B cell (primary cell): ENCODE data around the gene PEBP1. TPM values are rescaled to one million over a fixed set of nuclear protein-coding genes. Genes with fewer than 3 reads are reported as not detected.

Experiments used
- ATAC-seq: fragments of 200-7000 bp; cut with Tn5 transposase; one replicate; pipeline ENCODE4 v1.10.0; 2021; ENCODE audit warnings: low read depth, mild to moderate bottlenecking, moderate number of reproducible peaks, moderate library complexity
- CTCF ChIA-PET: fragments of 350-600 bp; sonication (Branson Sonifier 250); formaldehyde crosslinking; loops from one replicate; lab custom pipeline; 2021; ENCODE audit warnings: antibody characterized with exemption, inconsistent platforms; lab: Charles Lee
- POLR2A ChIA-PET: fragments of 350-600 bp; sonication (Branson Sonifier 250); formaldehyde crosslinking; loops from one replicate; lab custom pipeline; 2021; ENCODE audit warnings: antibody characterized with exemption; lab: Charles Lee
- DNase-seq: peaks from one replicate; pipeline ENCODE4 v3.0.0; 2013
- H2AFZ ChIP-seq: 2 replicates; pipeline ENCODE4 v1.6.1; 2012; ENCODE audit warnings: mild to moderate bottlenecking, low read depth, low read length; ENCODE audit not compliant: insufficient read depth, poor library complexity, severe bottlenecking
- H3K27ac ChIP-seq, 2 donors: 1 replicate in 1 of 2; 2 replicates in 1 of 2; pipeline ENCODE4 v1.5.1; 2012 to 2013; ENCODE audit warnings: low read length in 2 of 2, mild to moderate bottlenecking in 2 of 2, moderate library complexity in 1 of 2
- H3K27me3 ChIP-seq, 4 experiments: fragments of 200-600 bp in 1 of 4; sonication (generic) in 1 of 4; replicated peaks in 1 of 4; 1 replicate in 2 of 4; 2 replicates in 2 of 4; pipeline versions ENCODE4 v1.6.1 to v1.7.0; 2013 to 2016; ENCODE audit warnings: low read length in 3 of 4, mild to moderate bottlenecking in 2 of 4, mixed read lengths in 1 of 4, moderate library complexity in 1 of 4; ENCODE audit not compliant: insufficient read depth in 4 of 4, control insufficient read depth in 3 of 4; ENCODE audit errors: control extremely low read depth in 1 of 4
- H3K36me3 ChIP-seq, 2 experiments: replicated peaks in 1 of 2; 1 replicate in 1 of 2; 2 replicates in 1 of 2; pipeline versions ENCODE4 v1.6.1 to v1.7.1; 2013; ENCODE audit warnings: low read length in 1 of 2; ENCODE audit not compliant: insufficient read depth in 2 of 2, control insufficient read depth in 1 of 2; ENCODE audit errors: control extremely low read depth in 1 of 2, extremely low read depth in 1 of 2
- H3K4me1 ChIP-seq, 2 donors: fragments of 200-600 bp in 1 of 2; sonication (generic) in 1 of 2; 1 replicate in 1 of 2; 2 replicates in 1 of 2; pipeline versions ENCODE4 v1.5.1 to v1.6.1; 2013 to 2017; ENCODE audit warnings: low read length in 2 of 2; ENCODE audit not compliant: control insufficient read depth in 2 of 2, insufficient read depth in 2 of 2
- H3K4me2 ChIP-seq: replicated peaks from 2 replicates; pipeline ENCODE3; 2012; ENCODE audit warnings: mild to moderate bottlenecking, low read depth, low read length; ENCODE audit not compliant: poor library complexity, severe bottlenecking
- H3K4me3 ChIP-seq, 5 experiments: fragments of 200-600 bp in 1 of 5; sonication (generic) in 1 of 5; 1 replicate in 3 of 5; 2 replicates in 2 of 5; pipeline versions ENCODE4 v1.5.1 to v1.7.0; 2011 to 2016; ENCODE audit warnings: low read length in 4 of 5, mild to moderate bottlenecking in 4 of 5, low read depth in 2 of 5, control low read depth in 1 of 5, moderate library complexity in 1 of 5; ENCODE audit not compliant: insufficient read depth in 1 of 5; ENCODE audit errors: control extremely low read depth in 1 of 5, extremely low read depth in 1 of 5
- H3K79me2 ChIP-seq: fragments of 200-600 bp; sonication (generic); one replicate; pipeline ENCODE4 v1.6.0; 2016; ENCODE audit warnings: low read length; ENCODE audit not compliant: control insufficient read depth, insufficient read depth
- H3K9ac ChIP-seq: fragments of 200-600 bp; sonication (generic); 2 replicates; pipeline ENCODE4 v1.6.1; 2017; ENCODE audit warnings: mild to moderate bottlenecking, low read length, moderate library complexity
- H3K9me3 ChIP-seq, 3 donors: one replicate each; pipeline versions ENCODE4 v1.6.1 to v1.7.1; 2013; ENCODE audit warnings: low read length in 2 of 3; ENCODE audit not compliant: control insufficient read depth in 2 of 3, insufficient read depth in 1 of 3; ENCODE audit errors: control extremely low read depth in 1 of 3
- H4K20me1 ChIP-seq: 2 replicates; pipeline ENCODE4 v1.6.0; 2012; ENCODE audit warnings: mild to moderate bottlenecking, low read length; ENCODE audit not compliant: insufficient read depth, control insufficient read depth, poor library complexity, severe bottlenecking
- H3K27ac Mint-ChIP-seq: one replicate; pipeline ENCODE4 v1.8.0; 2021; ENCODE audit warnings: mixed read lengths
- H3K27me3 Mint-ChIP-seq: one replicate; pipeline ENCODE4 v1.8.0; 2021; ENCODE audit warnings: mixed read lengths
- H3K4me1 Mint-ChIP-seq: one replicate; pipeline ENCODE4 v1.8.0; 2021; ENCODE audit warnings: mixed read lengths
- H3K4me3 Mint-ChIP-seq: one replicate; pipeline ENCODE4 v1.8.0; 2021; ENCODE audit warnings: mixed read lengths
- H3K9me3 Mint-ChIP-seq: one replicate; pipeline ENCODE4 v1.8.0; 2022; ENCODE audit warnings: mixed read lengths; ENCODE audit not compliant: insufficient read depth
- CTCF ChIP-seq: fragments of 200-600 bp; IDR thresholded peaks from one replicate; pipeline ENCODE4 v1.8.0; 2022; ENCODE audit warnings: antibody characterized with exemption, mild to moderate bottlenecking
- EZH2 ChIP-seq: IDR thresholded peaks from 2 replicates; pipeline ENCODE4 v1.6.1; 2012; ENCODE audit warnings: borderline replicate concordance, low read depth, mild to moderate bottlenecking, moderate library complexity, low read length; ENCODE audit not compliant: insufficient read depth, poor library complexity, severe bottlenecking
- WGBS: methylation state at CpG from one replicate; pipeline ENCODE4 v1.1.5; 2013; ENCODE audit warnings: missing lambda C conversion rate; ENCODE audit not compliant: insufficient coverage; 5-methylcytosine and 5-hydroxymethylcytosine counted together
- intact Hi-C: fragments of 100-400 bp; cut with micrococcal nuclease; formaldehyde crosslinking; loops from one replicate; pipeline ENCODE4 v1.10.0; 2022
- polyA plus RNA-seq: library from polyadenylated mRNA; depleted of rRNA; stranded (reverse); fragments of >200 nt; gene quantifications from 2 replicates; pipeline ENCODE4 v1.2.3, GENCODE V29; 2012
- total RNA-seq, 2 donors: library from RNA; stranded (reverse); fragments of 120-200 nt in 1 of 2; gene quantifications; 1 replicate in 1 of 2; 2 replicates in 1 of 2; pipeline versions ENCODE4 v1.2.3 to v1.2.4, GENCODE V29; 2013 to 2022

Gene PEBP1
- total and polyA plus RNA-seq, 2 donors (not counting 1 experiment from before 2014, with no cell fraction given), result 76.6 to 106 TPM

GRCh38 chr12:118120579-118121363 lies 15.2 kb upstream of the PEBP1 start:
- WGBS, result 16% methylated on average over 3 of the region's 8 CpGs
- Mint-ChIP-seq H3K27ac (peak overlapping the region; percentile 26), H3K4me1 (peaks cover 4% of the 10 kb centered on the region), H3K9me3 (no peaks in the 10 kb centered on the region), H3K27me3 (no peaks in the 10 kb centered on the region), H3K4me3 (no peak overlapping the region)
- H3K4me2 ChIP-seq, result no peak overlapping the region
- H3K79me2 ChIP-seq, result no peaks in the 10 kb centered on the region
- no peak overlapping the region for H3K4me3 ChIP-seq
- no peak overlapping the region for H2AFZ ChIP-seq
- H3K9me3 ChIP-seq, result no peaks in the 10 kb centered on the region
- CTCF ChIA-PET, result interaction anchor here (0.8 to 5.6 kb wide), 12 partner anchors 11 to 1424 kb away, joined by 3 to 46 read pairs (median 4); partner anchors contain the start of genes PEBP1, RFC5 and SUDS3
- no peaks in the 10 kb centered on the region for H4K20me1 ChIP-seq
- no peaks in the 10 kb centered on the region for H3K4me1 ChIP-seq
- peak; percentile 61 for DNase-seq
- H3K36me3 ChIP-seq, result no peaks in the 10 kb centered on the region
- intact Hi-C loops, result loop anchor here (1.0 kb wide), 2 partner anchors 16 to 256 kb away; partner anchors contain the start of genes PEBP1 and SUDS3
- peak; percentile 75 for ATAC-seq
- H3K27ac ChIP-seq, result no peak overlapping the region
- TF ChIP-seq CTCF (peak; percentile 88), EZH2 (no peak)
- POLR2A ChIA-PET, result interaction anchor here (0.9 kb wide), 1 partner anchor 255 kb away, joined by 3 read pairs; the partner anchor contains the start of gene SUDS3
- H3K27me3 ChIP-seq, result no peaks in the 10 kb centered on the region
- H3K9ac ChIP-seq, result no peak overlapping the region

- Histone ChIP-seq H3K4me1 (no peaks in the 10 kb centered on the region), H2AFZ (no peak overlapping the region), H3K36me3 (no peaks in the 10 kb centered on the region), H4K20me1 (no peaks in the 10 kb centered on the region), H3K27ac (no peak overlapping the region), H3K79me2 (no peaks in the 10 kb centered on the region), H3K4me3 (no peak overlapping the region), H3K9ac (no peak overlapping the region), H3K9me3 (no peaks in the 10 kb centered on the region), H3K27me3 (no peaks in the 10 kb centered on the region), H3K4me2 (no peak overlapping the region)
- Mint-ChIP-seq H3K27me3 (no peaks in the 10 kb centered on the region), H3K9me3 (no peaks in the 10 kb centered on the region), H3K27ac (no peak overlapping the region), H3K4me1 (peaks cover 4% of the 10 kb centered on the region), H3K4me3 (no peak overlapping the region)
- ChIA-PET POLR2A (no interaction called here), CTCF (interaction anchor here (1.3 to 5.6 kb wide), 5 partner anchors 13 to 1422 kb away, joined by 4 to 46 read pairs (median 7); partner anchors contain the start of genes PEBP1 and SUDS3)
- WGBS, result 100% methylated on average over 2 of the region's 6 CpGs
- no peak for DNase-seq
- intact Hi-C loops, result no loop called here
- TF ChIP-seq EZH2 (no peak), CTCF (no peak)
- no peak for ATAC-seq
These were observed 13.7 kb upstream of the PEBP1 start for GRCh38 chr12:118122264-118122663.
